HepG2 (cell line): ENCODE measurements around the gene DMRT1. TPM values are rescaled to one million over a fixed set of nuclear protein-coding genes. Genes with fewer than 3 reads are reported as not detected.

Source experiments
- ATAC-seq: fragments of 200-7000 bp; cut with Tn5 transposase; 3 replicates; pipeline ENCODE4 v1.9.1; 2020; ENCODE audit warnings: mild to moderate bottlenecking, moderate library complexity
- BruUV-seq: library from RNA; stranded (reverse); fragments of 400-500 nt; replicated peaks from 2 replicates; lab custom pipeline; 2021; lab: Mats Ljungman, UMichigan
- CTCF ChIA-PET: fragments of 300-600 bp; formaldehyde crosslinking; extraction: SDS; loops from one replicate; lab custom pipeline; 2021; ENCODE audit warnings: low total read pairs, inconsistent platforms, low intra/inter-chr PET ratio; lab: Yijun Ruan, JAX
- POLR2A ChIA-PET: fragments of 350-600 bp; sonication (Branson Sonifier 250); formaldehyde crosslinking; loops from one replicate; lab custom pipeline; 2020; ENCODE audit warnings: antibody characterized with exemption, inconsistent platforms; lab: Yijun Ruan, JAX
- DNase-seq: peaks from one replicate; pipeline ENCODE4 v3.0.0-alpha.2; 2015; ENCODE audit warnings: low spot score
- FAIRE-seq: peaks from 3 replicates; lab custom pipeline; 2011; peaks lifted over from hg19 to GRCh38; lab: Jason Lieb, UNC
- H2AFZ ChIP-seq: one replicate; pipeline ENCODE4 v1.6.1; 2011; ENCODE audit warnings: low read length, inconsistent platforms
- H3K27ac ChIP-seq: fragments of 300-600 bp; 3 replicates; pipeline ENCODE4 v1.8.0; 2011; ENCODE audit warnings: mixed run types, mild to moderate bottlenecking, mixed read lengths, low read length, inconsistent platforms; ENCODE audit not compliant: insufficient read depth; ENCODE audit errors: extremely low read length
- H3K27me3 ChIP-seq, 2 experiments: fragments of 200-600 bp in 1 of 2; 2 replicates in 1 of 2; 3 replicates in 1 of 2; pipeline versions ENCODE4 v1.6.0 to v1.8.0; 2011; ENCODE audit warnings: low read length in 2 of 2, mild to moderate bottlenecking in 2 of 2, moderate library complexity in 2 of 2, inconsistent platforms in 1 of 2; ENCODE audit not compliant: insufficient read depth in 2 of 2, control insufficient read depth in 1 of 2
- H3K36me3 ChIP-seq, 2 experiments: fragments of 200-600 bp in 1 of 2; replicated peaks in 1 of 2; 2 replicates in 1 of 2; 3 replicates in 1 of 2; pipeline versions ENCODE4 v1.5.1 to v1.8.0; 2011; ENCODE audit warnings: low read length in 2 of 2, inconsistent platforms in 1 of 2; ENCODE audit not compliant: insufficient read depth in 2 of 2, control insufficient read depth in 1 of 2
- H3K4me1 ChIP-seq: 2 replicates; pipeline ENCODE4 v1.5.1; 2012; ENCODE audit warnings: low read length, inconsistent platforms; ENCODE audit not compliant: insufficient read depth
- H3K4me2 ChIP-seq: 2 replicates; pipeline ENCODE4 v1.6.0; 2011; ENCODE audit warnings: low read depth, low read length, inconsistent platforms
- H3K4me3 ChIP-seq, 3 experiments: fragments of 200-600 bp in 1 of 3; sonication (generic), shearing (Covaris generic) in 1 of 3; replicated peaks in 1 of 3; 2 replicates each; pipeline ENCODE4 v1.5.1; 2011 to 2016; ENCODE audit warnings: low read length in 3 of 3, inconsistent platforms in 2 of 3, low read depth in 2 of 3, mild to moderate bottlenecking in 2 of 3, control low read depth in 1 of 3, mixed read lengths in 1 of 3; ENCODE audit not compliant: insufficient read depth in 1 of 3
- H3K79me2 ChIP-seq: one replicate; pipeline ENCODE4 v1.6.1; 2011; ENCODE audit warnings: low read length, inconsistent platforms; ENCODE audit not compliant: insufficient read depth
- H3K9ac ChIP-seq: 2 replicates; pipeline ENCODE4 v1.6.0; 2011; ENCODE audit warnings: mild to moderate bottlenecking, low read depth, low read length, inconsistent platforms; ENCODE audit not compliant: insufficient read depth
- H3K9me3 ChIP-seq: 2 replicates; pipeline ENCODE4 v1.5.1; 2012; ENCODE audit warnings: mild to moderate bottlenecking, low read length
- H4K20me1 ChIP-seq: 2 replicates; pipeline ENCODE4 v1.6.0; 2011; ENCODE audit warnings: inconsistent platforms, mild to moderate bottlenecking, low read length, moderate library complexity; ENCODE audit not compliant: insufficient read depth
- CBX2 ChIP-seq, 2 experiments: fragments of 200-600 bp in 1 of 2; sonication (generic); formaldehyde crosslinking in 1 of 2; IDR thresholded peaks; 2 replicates each; pipeline versions ENCODE4 v1.7.0 to v1.8.1; 2018 to 2022; ENCODE audit warnings: low read depth in 2 of 2, low read length in 1 of 2, mild to moderate bottlenecking in 1 of 2, missing genetic modification reagents in 1 of 2
- CSRNP2 ChIP-seq: sonication (generic); formaldehyde crosslinking; conservative IDR thresholded peaks from 2 replicates; pipeline ENCODE4 v1.8.0; 2022; ENCODE audit warnings: low read depth, missing genetic modification reagents
- HMGXB4 ChIP-seq, 2 experiments: sonication (generic) in 1 of 2; formaldehyde crosslinking in 1 of 2; IDR thresholded peaks; 2 replicates each; pipeline versions ENCODE4 v1.4.0 to v1.6.1; 2018 to 2020; ENCODE audit warnings: missing genetic modification reagents in 2 of 2, borderline replicate concordance in 1 of 2, low read depth in 1 of 2, mild to moderate bottlenecking in 1 of 2, missing biosample characterization in 1 of 2
- PRMT3 ChIP-seq: sonication (generic); formaldehyde crosslinking; IDR thresholded peaks from 2 replicates; pipeline ENCODE4 v1.8.1; 2022; ENCODE audit warnings: low read depth, mild to moderate bottlenecking, moderate library complexity, missing genetic modification reagents, borderline replicate concordance
- RAD21 ChIP-seq: fragments of 450-650 bp; formaldehyde crosslinking; IDR thresholded peaks from 2 replicates; pipeline ENCODE4 v1.5.0; 2020; ENCODE audit warnings: mild to moderate bottlenecking
- RXRB ChIP-seq: IDR thresholded peaks from 2 replicates; pipeline ENCODE4 v1.6.1; 2016; ENCODE audit warnings: borderline replicate concordance, missing genetic modification reagents, missing compliant biosample characterization
- SKI ChIP-seq: fragments of 450-650 bp; IDR thresholded peaks from one replicate; pipeline ENCODE4 v1.6.1; 2018; ENCODE audit warnings: mild to moderate bottlenecking; ENCODE audit not compliant: partially characterized antibody
- SNAPC5 ChIP-seq: sonication (generic); formaldehyde crosslinking; IDR thresholded peaks from 2 replicates; pipeline ENCODE4 v1.8.1; 2023; ENCODE audit warnings: mild to moderate bottlenecking, missing genetic modification reagents, borderline replicate concordance
- TP53 ChIP-seq: sonication (generic); formaldehyde crosslinking; conservative IDR thresholded peaks from 2 replicates; pipeline ENCODE4 v1.4.0; 2020; ENCODE audit warnings: missing genetic modification reagents
- ZBTB10 ChIP-seq: sonication (generic); formaldehyde crosslinking; IDR thresholded peaks from 2 replicates; pipeline ENCODE4 v1.4.0; 2020; ENCODE audit warnings: missing genetic modification reagents, borderline replicate concordance
- ZNF136 ChIP-seq: sonication (generic); formaldehyde crosslinking; IDR thresholded peaks from 2 replicates; pipeline ENCODE4 v1.8.1; 2022; ENCODE audit warnings: low read depth, mild to moderate bottlenecking, moderate library complexity, missing genetic modification reagents
- ZNF329 ChIP-seq: sonication (generic); formaldehyde crosslinking; IDR thresholded peaks from 2 replicates; pipeline ENCODE4 v1.9.0; 2021; ENCODE audit warnings: low read depth, mild to moderate bottlenecking, missing genetic modification reagents
- ZNF564 ChIP-seq: sonication (generic); formaldehyde crosslinking; IDR thresholded peaks from 2 replicates; pipeline ENCODE4 v1.8.1; 2023; ENCODE audit warnings: mild to moderate bottlenecking, missing genetic modification reagents
- ZNF784 ChIP-seq: sonication (generic); formaldehyde crosslinking; IDR thresholded peaks from 2 replicates; pipeline ENCODE4 v1.5.1; 2020; ENCODE audit warnings: missing genetic modification reagents, mild to moderate bottlenecking, borderline replicate concordance
- WGBS: methylation state at CpG from one replicate; pipeline ENCODE4 v1.1.6; 2017; ENCODE audit warnings: low lambda C conversion rate; 5-methylcytosine and 5-hydroxymethylcytosine counted together
- in situ Hi-C: cut with HindIII; loops from 2 replicates; pipeline ENCODE4 v1.10.0; 2017; ENCODE audit warnings: low pct_unique_long_range_greater_than_20kb; ENCODE audit not compliant: extremely low pct_ligation_motif_present
- intact Hi-C: fragments of 100-400 bp; cut with micrococcal nuclease; formaldehyde crosslinking; loops from one replicate; pipeline ENCODE4 v1.10.0; 2022; ENCODE audit not compliant: unreplicated experiment
- polyA plus RNA-seq, 8 experiments: library from polyadenylated mRNA; depleted of rRNA in 3 of 8; stranded (reverse) in 7 of 8; unstranded in 1 of 8; fragments of >200 nt; fragmentation: Illumina TruSeq in 4 of 8; extraction: Trizol in 4 of 8; gene quantifications; 2 replicates each; pipeline versions ENCODE4 v1.2.1 to v1.2.3, GENCODE V29; 2011 to 2016; ENCODE audit warnings: low read depth in 4 of 8, missing spikeins in 1 of 8, mixed read lengths in 1 of 8; ENCODE audit not compliant: insufficient read depth in 1 of 8
- total RNA-seq, 5 experiments: library from RNA; depleted of rRNA; stranded (reverse); fragments of >200 nt; fragmentation: Illumina TruSeq; extraction: Trizol; gene quantifications; 2 replicates each; pipeline ENCODE4 v1.2.3, GENCODE V29; 2016; ENCODE audit warnings: low read depth in 1 of 5

Gene DMRT1
- total and polyA plus RNA-seq, 2 of the 13 experiments (the other 11 are each of a cell fraction or from before 2014, with no cell fraction given): not detected

- TF ChIP-seq ZBTB10 (CRISPR knock-in tag): no peak
- TF ChIP-seq CBX2 (IDR thresholded peaks at IDR 0.05; ENCODE audit: low read depth, low read length): no peak
- TF ChIP-seq CBX2 (CRISPR knock-in tag; IDR thresholded peaks at IDR 0.05; ENCODE audit: low read depth): no peak
- TF ChIP-seq SKI: no peak
- no peak for TF ChIP-seq ZNF329
- no peak for TF ChIP-seq PRMT3 (CRISPR knock-in tag)
- TF ChIP-seq ZNF784: no peak
Measured at GRCh38 chr9:893115-893514, 51.6 kb downstream of the DMRT1 start (continued).

GRCh38 chr9:893843-894420 lies 52.4 kb downstream of the DMRT1 start:
- ChIA-PET CTCF (interaction anchor here (1.1 to 1.9 kb wide), 4 partner anchors 104 to 115 kb away, joined by 3 to 29 read pairs (median 6); no protein-coding TSS in a partner anchor), POLR2A (no interaction called here)
- peak overlapping the region; percentile 59; the same call in 1 of the 2 replicates for H3K4me2 ChIP-seq
- H3K79me2 ChIP-seq: no peaks in the 10 kb centered on the region
- H4K20me1 ChIP-seq: no peaks in the 10 kb centered on the region
- FAIRE-seq: peak; percentile 80
- H3K4me1 ChIP-seq: no peaks in the 10 kb centered on the region
- intact Hi-C loops: loop anchor here (1.0 kb wide), 2 partner anchors 111 to 115 kb away; no protein-coding TSS in a partner anchor
- peak; percentile 95 for ATAC-seq
- in situ Hi-C loops: loop anchor here (5.0 kb wide), 1 partner anchor 108 kb away; no protein-coding TSS in a partner anchor
- H3K36me3 ChIP-seq: no peaks in the 10 kb centered on the region
- H3K27ac ChIP-seq: no peak overlapping the region
- H3K4me3 ChIP-seq: no peak overlapping the region
- no peaks in the 10 kb centered on the region for H3K9me3 ChIP-seq
- H2AFZ ChIP-seq: no peak overlapping the region
- H3K9ac ChIP-seq: no peak overlapping the region
- WGBS: 7% methylated on average over 9 of the region's 9 CpGs
- peaks cover 0 to 6% of the 10 kb centered on the region in 2 experiments; a peak in 2 of 5 replicates for H3K27me3 ChIP-seq
- DNase-seq: peak; percentile 56
- BruUV-seq: no TSS peak
- TF ChIP-seq CSRNP2 (CRISPR knock-in tag) (no peak), TP53 (CRISPR knock-in tag) (no peak), ZNF136 (no peak), HMGXB4 (CRISPR knock-in tag; IDR thresholded peaks at IDR 0.05; ENCODE audit: borderline replicate concordance in 1 of 2, low read depth in 1 of 2) (peak in 1 of 2 experiments; percentile 43; a peak in 1 of 4 replicates), SNAPC5 (CRISPR knock-in tag) (no peak), ZNF564 (CRISPR knock-in tag) (no peak), RAD21 (CRISPR knock-in tag) (peak; percentile 47; the same call in 1 of the 2 replicates), RXRB (CRISPR knock-in tag) (0 out of 2 replicates have a peak, but pooled peaks have one; percentile 17)
